Activated CD8-positive, alpha-beta T cell treated with anti-CD3 and anti-CD28 coated beads for 36 hours (primary cell): Measurements from ENCODE around the gene E2F4. TPM values are rescaled to one million over a fixed set of nuclear protein-coding genes. Genes with fewer than 3 reads are reported as not detected.

Experiments used
- ATAC-seq: fragments of 200-7000 bp; cut with Tn5 transposase; one replicate; pipeline ENCODE4 v1.10.0; 2021; ENCODE audit warnings: mild to moderate bottlenecking, moderate library complexity
- CTCF ChIA-PET: fragments of 350-600 bp; sonication (Branson Sonifier 250); formaldehyde crosslinking; loops from one replicate; lab custom pipeline; 2021; ENCODE audit warnings: antibody characterized with exemption; lab: Charles Lee
- POLR2A ChIA-PET: fragments of 350-600 bp; sonication (Branson Sonifier 250); formaldehyde crosslinking; loops from one replicate; lab custom pipeline; 2021; ENCODE audit warnings: antibody characterized with exemption; lab: Charles Lee
- DNase-seq: peaks from one replicate; pipeline ENCODE4 v3.0.0-alpha.2; 2020
- H3K27ac Mint-ChIP-seq: one replicate; pipeline ENCODE4 v1.8.0; 2021; ENCODE audit warnings: mild to moderate bottlenecking, mixed read lengths
- H3K27me3 Mint-ChIP-seq: one replicate; pipeline ENCODE4 v1.8.0; 2021; ENCODE audit warnings: mixed read lengths
- H3K36me3 Mint-ChIP-seq: one replicate; pipeline ENCODE4 v1.8.0; 2021; ENCODE audit warnings: low read depth, mixed read lengths
- H3K4me1 Mint-ChIP-seq: one replicate; pipeline ENCODE4 v1.8.0; 2021; ENCODE audit warnings: low read depth, mixed read lengths
- H3K4me3 Mint-ChIP-seq: one replicate; pipeline ENCODE4 v1.8.0; 2021; ENCODE audit warnings: mild to moderate bottlenecking, moderate library complexity, mixed read lengths
- H3K9me3 Mint-ChIP-seq: one replicate; pipeline ENCODE4 v1.8.0; 2021; ENCODE audit warnings: mixed read lengths
- intact Hi-C: fragments of 100-400 bp; cut with micrococcal nuclease; formaldehyde crosslinking; loops from one replicate; pipeline ENCODE4 v1.10.0; 2022
- total RNA-seq, 2 experiments: library from RNA; stranded (reverse); gene quantifications; one replicate each; pipeline ENCODE4 v1.2.3, GENCODE V29; 2021
- TF ChIP-seq, protein P1 (sequence below): fragments of 200-600 bp; IDR thresholded peaks from one replicate; pipeline ENCODE4 v1.8.0; 2022; ENCODE audit warnings: antibody characterized with exemption, mild to moderate bottlenecking

Gene E2F4
- total RNA-seq, 2 experiments from 2014 or later = 104 to 105 TPM

GRCh38 chr16:67166110-67166547 is 25.8 kb upstream of the E2F4 start:
- ATAC-seq (no peak), DNase-seq (peak; percentile 35)
- peaks cover 17% of the 10 kb centered on the region for H3K36me3 Mint-ChIP-seq
- H3K4me1 Mint-ChIP-seq = peaks cover 53% of the 10 kb centered on the region
- H3K27ac Mint-ChIP-seq = no peak overlapping the region
- TF ChIP-seq, protein P1, sequence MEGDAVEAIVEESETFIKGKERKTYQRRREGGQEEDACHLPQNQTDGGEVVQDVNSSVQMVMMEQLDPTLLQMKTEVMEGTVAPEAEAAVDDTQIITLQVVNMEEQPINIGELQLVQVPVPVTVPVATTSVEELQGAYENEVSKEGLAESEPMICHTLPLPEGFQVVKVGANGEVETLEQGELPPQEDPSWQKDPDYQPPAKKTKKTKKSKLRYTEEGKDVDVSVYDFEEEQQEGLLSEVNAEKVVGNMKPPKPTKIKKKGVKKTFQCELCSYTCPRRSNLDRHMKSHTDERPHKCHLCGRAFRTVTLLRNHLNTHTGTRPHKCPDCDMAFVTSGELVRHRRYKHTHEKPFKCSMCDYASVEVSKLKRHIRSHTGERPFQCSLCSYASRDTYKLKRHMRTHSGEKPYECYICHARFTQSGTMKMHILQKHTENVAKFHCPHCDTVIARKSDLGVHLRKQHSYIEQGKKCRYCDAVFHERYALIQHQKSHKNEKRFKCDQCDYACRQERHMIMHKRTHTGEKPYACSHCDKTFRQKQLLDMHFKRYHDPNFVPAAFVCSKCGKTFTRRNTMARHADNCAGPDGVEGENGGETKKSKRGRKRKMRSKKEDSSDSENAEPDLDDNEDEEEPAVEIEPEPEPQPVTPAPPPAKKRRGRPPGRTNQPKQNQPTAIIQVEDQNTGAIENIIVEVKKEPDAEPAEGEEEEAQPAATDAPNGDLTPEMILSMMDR = no peak
- peaks cover 72% of the 10 kb centered on the region for H3K27me3 Mint-ChIP-seq
- peak overlapping the region; percentile 46 for H3K4me3 Mint-ChIP-seq
- H3K9me3 Mint-ChIP-seq = no peaks in the 10 kb centered on the region
- intact Hi-C loops = no loop called here
- POLR2A ChIA-PET = interaction anchor here (1.4 to 3.7 kb wide), 3 partner anchors 8 to 14 kb away, joined by 4 to 23 read pairs (median 5); no protein-coding TSS in a partner anchor
- CTCF ChIA-PET = interaction anchor here (0.9 to 16.0 kb wide), 3 partner anchors 8 to 19 kb away, joined by 3 to 209 read pairs (median 4); partner anchors contain the start of genes B3GNT9, FBXL8, HSF4 and TRADD

- Mint-ChIP-seq H3K4me1 (peaks cover 55% of the 10 kb centered on the region), H3K27ac (no peak overlapping the region), H3K4me3 (peak overlapping the region; percentile 46), H3K9me3 (no peaks in the 10 kb centered on the region), H3K36me3 (peaks cover 16% of the 10 kb centered on the region), H3K27me3 (peaks cover 75% of the 10 kb centered on the region)
- CTCF ChIA-PET = interaction anchor here (0.9 to 16.0 kb wide), 3 partner anchors 9 to 18 kb away, joined by 3 to 209 read pairs (median 4); partner anchors contain the start of genes B3GNT9, FBXL8, HSF4 and TRADD
- peak; percentile 55 for DNase-seq
- TF ChIP-seq, protein P1 = no peak
- ATAC-seq = no peak
- POLR2A ChIA-PET = interaction anchor here (1.1 to 3.7 kb wide), 4 partner anchors 8 to 137 kb away, joined by 3 to 23 read pairs (median 4); no protein-coding TSS in a partner anchor
- intact Hi-C loops = no loop called here
Measured at GRCh38 chr16:67166598-67167168, 25.3 kb upstream of the E2F4 start.

- TF ChIP-seq, protein P1 = no peak
- peaks cover 51% of the 10 kb centered on the region for H3K4me1 Mint-ChIP-seq
- DNase-seq (no peak), ATAC-seq (no peak)
- ChIA-PET POLR2A (interaction anchor here (1.1 to 3.7 kb wide), 4 partner anchors 9 to 138 kb away, joined by 3 to 23 read pairs (median 4); no protein-coding TSS in a partner anchor), CTCF (interaction anchor here (1.3 to 16.0 kb wide), 4 partner anchors 9 to 16 kb away, joined by 3 to 209 read pairs (median 20); partner anchors contain the start of genes B3GNT9, FBXL8, HSF4 and MATCAP1)
- H3K4me3 Mint-ChIP-seq = no peak overlapping the region
- peaks cover 7% of the 10 kb centered on the region for H3K36me3 Mint-ChIP-seq
- intact Hi-C loops = no loop called here
- H3K9me3 Mint-ChIP-seq = no peaks in the 10 kb centered on the region
- no peak overlapping the region for H3K27ac Mint-ChIP-seq
- H3K27me3 Mint-ChIP-seq = peaks cover 73% of the 10 kb centered on the region
Measured at GRCh38 chr16:67167588-67167987, 24.4 kb upstream of the E2F4 start.

- intact Hi-C loops = no loop called here
- ChIA-PET POLR2A (no interaction called here), CTCF (interaction anchor here (0.8 to 16.0 kb wide), 7 partner anchors 7 to 215 kb away, joined by 3 to 209 read pairs (median 7); partner anchors contain the start of genes B3GNT9, CES3, FBXL8 and HSF4)
- H3K27ac Mint-ChIP-seq = no peak overlapping the region
- H3K36me3 Mint-ChIP-seq = peaks cover 10% of the 10 kb centered on the region
- peaks cover 78% of the 10 kb centered on the region for H3K27me3 Mint-ChIP-seq
- DNase-seq (no peak), ATAC-seq (no peak)
- TF ChIP-seq, protein P1 = no peak
- H3K4me1 Mint-ChIP-seq = peaks cover 57% of the 10 kb centered on the region
- no peak overlapping the region for H3K4me3 Mint-ChIP-seq
- H3K9me3 Mint-ChIP-seq = no peaks in the 10 kb centered on the region
Measured at GRCh38 chr16:67169011-67169451, 22.9 kb upstream of the E2F4 start.
